GM12878 (cell line): ENCODE results near the gene LILRB5. TPM values are rescaled to one million over a fixed set of nuclear protein-coding genes. Genes with fewer than 3 reads are reported as not detected.

ENCODE experiments used
- NFIC ChIP-seq: IDR thresholded peaks from 2 replicates; pipeline ENCODE4 v1.6.1; 2012; ENCODE audit warnings: low read depth, mild to moderate bottlenecking, inconsistent platforms, low read length, moderate library complexity
- ZBED1 ChIP-seq: IDR thresholded peaks from 2 replicates; pipeline ENCODE4 v1.6.1; 2016; ENCODE audit warnings: borderline replicate concordance
- polyA plus RNA-seq, 11 experiments: library from polyadenylated mRNA; depleted of rRNA in 4 of 11; unstranded in 6 of 11; stranded (reverse) in 5 of 11; fragments of >200 nt; fragmentation: Nextera tagmentation in 4 of 11; fragmentation: Illumina TruSeq in 1 of 11; extraction: Ambion mirVana in 4 of 11; extraction: Trizol in 1 of 11; gene quantifications; 1 replicate in 1 of 11; 2 replicates in 10 of 11; pipeline versions ENCODE4 v1.2.1 to v1.2.3, GENCODE V29; 2011 to 2016; ENCODE audit warnings: inconsistent platforms in 2 of 11, missing spikeins in 2 of 11, low read depth in 1 of 11
- total RNA-seq, 4 experiments: library from RNA; depleted of rRNA in 3 of 4; stranded (reverse); fragments of >200 nt in 3 of 4; fragmentation: Illumina TruSeq in 1 of 4; extraction: Trizol in 1 of 4; gene quantifications; 2 replicates each; pipeline versions ENCODE4 v1.2.1 to v1.2.3, GENCODE V29; 2013 to 2021
- TF ChIP-seq, protein P1 (sequence below): fragments of 450-650 bp; IDR thresholded peaks from 2 replicates; pipeline ENCODE4 v1.6.1; 2017; ENCODE audit warnings: low read depth, mild to moderate bottlenecking, moderate library complexity
- TF ChIP-seq, protein P2 (sequence below): IDR thresholded peaks from 2 replicates; pipeline ENCODE4 v1.6.1; 2011; ENCODE audit warnings: low read depth, low read length, improper control_type of control experiment, borderline replicate concordance
- TF ChIP-seq, protein P3 (sequence below): fragments of 450-650 bp; IDR thresholded peaks from 2 replicates; pipeline ENCODE4 v1.6.1; 2018; ENCODE audit warnings: mild to moderate bottlenecking, low read depth, moderate library complexity; ENCODE audit not compliant: partially characterized antibody

Gene LILRB5
- total and polyA plus RNA-seq, 10 of the 15 experiments (the other 5 are each of a cell fraction or from before 2014, with no cell fraction given), result 0.01 to 0.13 TPM; not detected in 8

DNA sequence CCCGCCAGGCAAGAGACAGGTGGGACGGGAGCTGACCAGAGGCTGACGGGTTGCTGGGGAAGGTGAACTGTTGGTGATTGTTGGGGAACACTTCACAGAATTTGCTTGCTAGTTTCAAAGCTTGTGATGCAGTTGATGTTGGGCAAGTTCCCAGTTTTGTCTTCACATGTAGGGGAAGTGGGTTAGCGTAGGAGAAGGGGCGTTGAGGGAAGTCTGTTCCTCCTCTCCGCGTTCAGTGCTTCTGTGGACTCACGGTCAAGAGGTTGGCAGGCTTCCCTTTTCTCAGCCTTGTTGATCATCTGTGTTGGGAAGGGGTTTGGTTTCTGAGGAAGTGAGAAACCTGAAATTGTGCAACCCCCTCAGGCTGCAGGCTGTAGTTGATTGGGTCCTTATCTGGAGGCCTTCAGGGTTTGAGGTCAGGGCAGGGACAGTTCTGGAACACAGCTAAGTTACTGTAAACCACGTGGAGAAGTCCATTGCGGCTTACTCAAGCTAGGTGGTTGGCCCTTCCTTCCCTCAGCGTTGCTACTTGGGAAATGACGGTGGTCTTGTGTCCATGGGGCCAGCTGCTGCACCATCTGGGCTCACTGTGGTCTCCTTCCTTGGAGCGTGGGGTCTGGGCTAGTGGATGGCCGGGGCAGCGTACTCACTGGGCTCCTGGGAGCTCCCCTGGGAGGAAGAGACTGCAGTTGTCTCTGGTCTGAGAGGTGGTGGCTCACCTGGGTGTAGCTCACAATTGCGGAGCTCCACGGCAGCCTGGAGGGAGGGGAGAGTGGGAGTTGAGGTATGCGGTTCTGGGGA lies 48.9 kb downstream of the LILRB5 start (continued):
- TF ChIP-seq, protein P1, sequence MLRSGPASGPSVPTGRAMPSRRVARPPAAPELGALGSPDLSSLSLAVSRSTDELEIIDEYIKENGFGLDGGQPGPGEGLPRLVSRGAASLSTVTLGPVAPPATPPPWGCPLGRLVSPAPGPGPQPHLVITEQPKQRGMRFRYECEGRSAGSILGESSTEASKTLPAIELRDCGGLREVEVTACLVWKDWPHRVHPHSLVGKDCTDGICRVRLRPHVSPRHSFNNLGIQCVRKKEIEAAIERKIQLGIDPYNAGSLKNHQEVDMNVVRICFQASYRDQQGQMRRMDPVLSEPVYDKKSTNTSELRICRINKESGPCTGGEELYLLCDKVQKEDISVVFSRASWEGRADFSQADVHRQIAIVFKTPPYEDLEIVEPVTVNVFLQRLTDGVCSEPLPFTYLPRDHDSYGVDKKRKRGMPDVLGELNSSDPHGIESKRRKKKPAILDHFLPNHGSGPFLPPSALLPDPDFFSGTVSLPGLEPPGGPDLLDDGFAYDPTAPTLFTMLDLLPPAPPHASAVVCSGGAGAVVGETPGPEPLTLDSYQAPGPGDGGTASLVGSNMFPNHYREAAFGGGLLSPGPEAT, result peak; percentile 83
- TF ChIP-seq ZBED1 (peak; percentile 78; the same call in 1 of the 2 replicates), NFIC (peak; percentile 77)
- TF ChIP-seq, protein P2, sequence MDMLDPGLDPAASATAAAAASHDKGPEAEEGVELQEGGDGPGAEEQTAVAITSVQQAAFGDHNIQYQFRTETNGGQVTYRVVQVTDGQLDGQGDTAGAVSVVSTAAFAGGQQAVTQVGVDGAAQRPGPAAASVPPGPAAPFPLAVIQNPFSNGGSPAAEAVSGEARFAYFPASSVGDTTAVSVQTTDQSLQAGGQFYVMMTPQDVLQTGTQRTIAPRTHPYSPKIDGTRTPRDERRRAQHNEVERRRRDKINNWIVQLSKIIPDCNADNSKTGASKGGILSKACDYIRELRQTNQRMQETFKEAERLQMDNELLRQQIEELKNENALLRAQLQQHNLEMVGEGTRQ, result no peak
- TF ChIP-seq, protein P3, sequence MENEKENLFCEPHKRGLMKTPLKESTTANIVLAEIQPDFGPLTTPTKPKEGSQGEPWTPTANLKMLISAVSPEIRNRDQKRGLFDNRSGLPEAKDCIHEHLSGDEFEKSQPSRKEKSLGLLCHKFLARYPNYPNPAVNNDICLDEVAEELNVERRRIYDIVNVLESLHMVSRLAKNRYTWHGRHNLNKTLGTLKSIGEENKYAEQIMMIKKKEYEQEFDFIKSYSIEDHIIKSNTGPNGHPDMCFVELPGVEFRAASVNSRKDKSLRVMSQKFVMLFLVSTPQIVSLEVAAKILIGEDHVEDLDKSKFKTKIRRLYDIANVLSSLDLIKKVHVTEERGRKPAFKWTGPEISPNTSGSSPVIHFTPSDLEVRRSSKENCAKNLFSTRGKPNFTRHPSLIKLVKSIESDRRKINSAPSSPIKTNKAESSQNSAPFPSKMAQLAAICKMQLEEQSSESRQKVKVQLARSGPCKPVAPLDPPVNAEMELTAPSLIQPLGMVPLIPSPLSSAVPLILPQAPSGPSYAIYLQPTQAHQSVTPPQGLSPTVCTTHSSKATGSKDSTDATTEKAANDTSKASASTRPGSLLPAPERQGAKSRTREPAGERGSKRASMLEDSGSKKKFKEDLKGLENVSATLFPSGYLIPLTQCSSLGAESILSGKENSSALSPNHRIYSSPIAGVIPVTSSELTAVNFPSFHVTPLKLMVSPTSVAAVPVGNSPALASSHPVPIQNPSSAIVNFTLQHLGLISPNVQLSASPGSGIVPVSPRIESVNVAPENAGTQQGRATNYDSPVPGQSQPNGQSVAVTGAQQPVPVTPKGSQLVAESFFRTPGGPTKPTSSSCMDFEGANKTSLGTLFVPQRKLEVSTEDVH, result no peak
